GM12875 (cell line): ENCODE results near the gene CHMP5.

Experiments
- H3K4me3 ChIP-seq: one replicate; pipeline ENCODE4 v1.5.1; 2011; ENCODE audit warnings: low read depth, low read length, control low read depth
- CTCF ChIP-seq: IDR thresholded peaks from 2 replicates; pipeline ENCODE4 v1.5.1; 2011; ENCODE audit warnings: low read depth, mild to moderate bottlenecking, control low read depth, inconsistent platforms, low read length, moderate library complexity, borderline replicate concordance; ENCODE audit not compliant: insufficient read depth

CHMP5 gene

GRCh38 chr9:33297432-33297831 lies 32.6 kb downstream of the CHMP5 start:
- no peak overlapping the region for H3K4me3 ChIP-seq
- TF ChIP-seq CTCF = no peak

GRCh38 chr9:33300546-33300945 lies 35.7 kb downstream of the CHMP5 start:
- H3K4me3 ChIP-seq = no peak overlapping the region
- no peak for TF ChIP-seq CTCF

GRCh38 chr9:33304362-33304761 lies 39.5 kb downstream of the CHMP5 start:
- H3K4me3 ChIP-seq = no peak overlapping the region
- no peak for TF ChIP-seq CTCF

- no peak for TF ChIP-seq CTCF
Observed at GRCh38 chr9:33306037-33306436, 41.2 kb downstream of the CHMP5 start.

GRCh38 chr9:33307067-33307466 lies 42.2 kb downstream of the CHMP5 start:
- TF ChIP-seq CTCF = no peak
- H3K4me3 ChIP-seq = no peak overlapping the region

More at GRCh38 chr9:33306037-33306436, 41.2 kb downstream of the CHMP5 start:
- H3K4me3 ChIP-seq = no peak overlapping the region

- H3K4me3 ChIP-seq = no peak overlapping the region
- no peak for TF ChIP-seq CTCF
Observed at GRCh38 chr9:33309903-33310302, 45.1 kb downstream of the CHMP5 start.

- TF ChIP-seq CTCF = no peak
- no peak overlapping the region for H3K4me3 ChIP-seq
Observed at GRCh38 chr9:33310748-33311147, 45.9 kb downstream of the CHMP5 start.
